Measurements from ENCODE around the gene ST3GAL4. TPM values are rescaled to one million over a fixed set of nuclear protein-coding genes. Genes with fewer than 3 reads are reported as not detected.

ST3GAL4 gene
- total RNA-seq, 1 experiment from 2014 or later = 13.6 TPM

DNA sequence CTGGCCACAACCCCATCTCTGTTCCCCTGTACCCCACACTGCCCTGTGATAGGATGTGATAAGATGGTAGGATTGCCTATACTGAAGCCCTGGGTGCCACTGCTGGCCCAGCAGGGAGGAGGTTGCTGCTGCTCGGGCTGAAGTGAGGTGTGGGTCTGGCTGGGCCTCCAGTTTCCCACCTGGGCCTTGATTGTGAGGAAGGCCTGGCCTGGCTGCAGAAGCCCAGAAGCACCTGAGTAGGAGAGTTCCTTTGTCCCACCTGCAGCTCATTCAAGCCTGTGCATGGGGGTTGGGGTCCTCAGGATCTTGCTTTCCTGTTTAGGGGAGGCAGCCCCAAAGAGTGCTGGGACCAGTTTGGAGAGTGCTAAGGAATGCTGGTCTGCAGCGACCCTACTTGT lies 3.3 kb downstream of the ST3GAL4 start:
- Histone ChIP-seq H3T11ph (ENCODE audit: low read length) (no peak overlapping the region), H3K79me2 (ENCODE audit: insufficient read depth, low read length) (peaks cover 5% of the 10 kb centered on the region; the same call in 1 of the 2 replicates), H3K79me1 (ENCODE audit: insufficient read depth, low read depth, low read length, poor library complexity, severe bottlenecking) (no peaks in the 10 kb centered on the region), H3K27me3 (ENCODE audit: insufficient read depth, low read length) (no peaks in the 10 kb centered on the region), H2AK5ac (ENCODE audit: insufficient read length, low read length) (no peak overlapping the region), H2BK20ac (ENCODE audit: low read depth, low read length, poor library complexity, severe bottlenecking) (no peak overlapping the region), H3K4ac (ENCODE audit: low read depth, low read length) (no peak overlapping the region), H3K27ac (ENCODE audit: insufficient read length, low read depth, low read length) (no peak overlapping the region), H3K23me2 (ENCODE audit: insufficient read length, low read depth, low read length, poor library complexity, severe bottlenecking) (peaks cover 5% of the 10 kb centered on the region), H2AFZ (ENCODE audit: low read length) (no peak overlapping the region), H2BK120ac (ENCODE audit: low read depth, low read length, poor library complexity, severe bottlenecking) (no peak overlapping the region), H3K4me1 (ENCODE audit: insufficient read depth, low read length) (peaks cover 2% of the 10 kb centered on the region), H2BK15ac (ENCODE audit: low read depth, low read length) (no peak overlapping the region), H3K23ac (ENCODE audit: insufficient read length, low read depth, low read length) (no peak overlapping the region), H3K18ac (ENCODE audit: insufficient read length, low read depth, low read length) (no peak overlapping the region), H4K91ac (ENCODE audit: insufficient read length, low read depth, low read length) (no peak overlapping the region), H4K20me1 (ENCODE audit: control insufficient read depth, insufficient read depth, insufficient read length) (no peaks in the 10 kb centered on the region), H3K14ac (ENCODE audit: insufficient read depth, low read length) (no peak overlapping the region), H2BK12ac (ENCODE audit: insufficient read length, low read depth, low read length) (no peak overlapping the region), H3K9me3 (ENCODE audit: control insufficient read depth, low read depth, low read length) (no peaks in the 10 kb centered on the region), H4K8ac (replicated peaks; ENCODE audit: insufficient read length, low read depth, low read length) (no peak overlapping the region), H3K4me2 (ENCODE audit: insufficient read depth, insufficient read length, low read length) (no peak overlapping the region), H3K56ac (ENCODE audit: insufficient read length, low read depth, low read length) (no peak overlapping the region), H3K9ac (ENCODE audit: extremely low read depth, insufficient read length, low read length) (no peak overlapping the region), H4K5ac (ENCODE audit: insufficient read length, low read depth, low read length) (no peak overlapping the region), H2BK5ac (ENCODE audit: insufficient read length, low read length) (no peak overlapping the region)
- no peaks in the 10 kb centered on the region for H3K36me3 Mint-ChIP-seq (ENCODE audit: insufficient read depth in 1 of 3, low read depth in 3 of 3)
- 0 out of 7 replicates have a peak overlapping the region, but pooled peaks of 1 of the 3 experiments have one; percentile 22 for H3K27ac Mint-ChIP-seq
- no peak overlapping the region for H3K4me3 Mint-ChIP-seq
- no peak for DNase-seq
- WGBS (ENCODE audit: extremely low coverage, insufficient read length, low lambda C conversion rate) = no CpG with 5 or more reads among the region's 2 CpGs
- no peaks in the 10 kb centered on the region; the same call in 1 of the 2 replicates for H3K27me3 Mint-ChIP-seq (ENCODE audit: low read depth)
- H3K4me1 Mint-ChIP-seq = peaks cover 30 to 51% of the 10 kb centered on the region in 2 experiments
- TF ChIP-seq, protein P1, sequence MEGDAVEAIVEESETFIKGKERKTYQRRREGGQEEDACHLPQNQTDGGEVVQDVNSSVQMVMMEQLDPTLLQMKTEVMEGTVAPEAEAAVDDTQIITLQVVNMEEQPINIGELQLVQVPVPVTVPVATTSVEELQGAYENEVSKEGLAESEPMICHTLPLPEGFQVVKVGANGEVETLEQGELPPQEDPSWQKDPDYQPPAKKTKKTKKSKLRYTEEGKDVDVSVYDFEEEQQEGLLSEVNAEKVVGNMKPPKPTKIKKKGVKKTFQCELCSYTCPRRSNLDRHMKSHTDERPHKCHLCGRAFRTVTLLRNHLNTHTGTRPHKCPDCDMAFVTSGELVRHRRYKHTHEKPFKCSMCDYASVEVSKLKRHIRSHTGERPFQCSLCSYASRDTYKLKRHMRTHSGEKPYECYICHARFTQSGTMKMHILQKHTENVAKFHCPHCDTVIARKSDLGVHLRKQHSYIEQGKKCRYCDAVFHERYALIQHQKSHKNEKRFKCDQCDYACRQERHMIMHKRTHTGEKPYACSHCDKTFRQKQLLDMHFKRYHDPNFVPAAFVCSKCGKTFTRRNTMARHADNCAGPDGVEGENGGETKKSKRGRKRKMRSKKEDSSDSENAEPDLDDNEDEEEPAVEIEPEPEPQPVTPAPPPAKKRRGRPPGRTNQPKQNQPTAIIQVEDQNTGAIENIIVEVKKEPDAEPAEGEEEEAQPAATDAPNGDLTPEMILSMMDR (conservative IDR thresholded peaks at IDR 0.05) = no peak
- H3K9me3 Mint-ChIP-seq = no peaks in the 10 kb centered on the region; a peak in 1 of 5 replicates

Data from H9 (cell line).